ENCODE data around the gene CYSTM1. TPM values are rescaled to one million over a fixed set of nuclear protein-coding genes. Genes with fewer than 3 reads are reported as not detected.

CYSTM1 gene
- total RNA-seq, 2 experiments from 2014 or later = 21.4 to 36.7 TPM

GRCh38 chr5:140262839-140263238, 87.9 kb downstream of the CYSTM1 start:
- Histone ChIP-seq H3K9me3 (ENCODE audit: low read length) (peaks cover 30% of the 10 kb centered on the region), H3K4me1 (ENCODE audit: insufficient read depth, low read length, poor library complexity, severe bottlenecking) (peaks cover 31% of the 10 kb centered on the region), H3K4me2 (ENCODE audit: low read length) (no peak overlapping the region), H3K27ac (ENCODE audit: low read depth, low read length, poor library complexity, severe bottlenecking) (no peak overlapping the region), H2AFZ (ENCODE audit: low read length) (no peak overlapping the region), H3K36me3 (ENCODE audit: insufficient read depth, low read length) (peaks cover 66% of the 10 kb centered on the region), H3K79me2 (ENCODE audit: insufficient read depth, low read depth, low read length) (peaks cover 23% of the 10 kb centered on the region; the same call in 1 of the 2 replicates), H3K9me2 (ENCODE audit: insufficient read depth, low read length) (no peaks in the 10 kb centered on the region), H4K20me1 (ENCODE audit: insufficient read depth, low read length) (no peaks in the 10 kb centered on the region), H3K4me3 (ENCODE audit: low read depth, low read length, poor library complexity, severe bottlenecking) (no peak overlapping the region)
- BruUV-seq (replicated peaks) = no TSS peak
- no peak for DNase-seq (ENCODE audit: low spot score)
- intact Hi-C loops (cut with micrococcal nuclease; ENCODE audit: unreplicated experiment) = no loop called here
- ChIA-PET POLR2A (interaction anchor here (0.9 to 4.1 kb wide), 7 partner anchors 11 to 103 kb away, joined by 3 to 29 read pairs (median 4); no protein-coding TSS in a partner anchor), CTCF (ENCODE audit: unreplicated experiment) (interaction anchor here (0.8 to 1.4 kb wide), 2 partner anchors 9 to 16 kb away, joined by 3 to 4 read pairs; no protein-coding TSS in a partner anchor)
- TF ChIP-seq CTCF (conservative IDR thresholded peaks at IDR 0.05; ENCODE audit: low read length) (no peak), EZH2phosphoT487 (IDR thresholded peaks at IDR 0.05; ENCODE audit: borderline replicate concordance, low read depth, low read length) (no peak)

- peak overlapping the region; percentile 86 for H3K4me2 ChIP-seq (ENCODE audit: low read length)
- H3K9me3 ChIP-seq (ENCODE audit: low read length) = peaks cover 28% of the 10 kb centered on the region
- no peak for DNase-seq (ENCODE audit: low spot score)
- intact Hi-C loops (cut with micrococcal nuclease; ENCODE audit: unreplicated experiment) = loop anchor here (1.0 kb wide), 1 partner anchor 22 kb away; no protein-coding TSS in a partner anchor
- H3K79me2 ChIP-seq (ENCODE audit: insufficient read depth, low read depth, low read length) = peaks cover 25% of the 10 kb centered on the region; the same call in 1 of the 2 replicates
- no peak for TF ChIP-seq CTCF (conservative IDR thresholded peaks at IDR 0.05; ENCODE audit: low read length)
- TF ChIP-seq EZH2phosphoT487 (IDR thresholded peaks at IDR 0.05; ENCODE audit: borderline replicate concordance, low read depth, low read length) = no peak
- POLR2A ChIA-PET = interaction anchor here (0.9 to 8.1 kb wide), 6 partner anchors 9 to 82 kb away, joined by 3 to 81 read pairs (median 14); no protein-coding TSS in a partner anchor
- H3K4me1 ChIP-seq (ENCODE audit: insufficient read depth, low read length, poor library complexity, severe bottlenecking) = peaks cover 41% of the 10 kb centered on the region
- peak overlapping the region; percentile 100 for H3K27ac ChIP-seq (ENCODE audit: low read depth, low read length, poor library complexity, severe bottlenecking)
- CTCF ChIA-PET (ENCODE audit: unreplicated experiment) = interaction anchor here (1.1 to 3.9 kb wide), 2 partner anchors 79 to 86 kb away, joined by 5 to 31 read pairs; partner anchors contain the start of gene HBEGF
- no TSS peak for BruUV-seq (replicated peaks)
- no peaks in the 10 kb centered on the region for H4K20me1 ChIP-seq (ENCODE audit: insufficient read depth, low read length)
- no peak overlapping the region for H2AFZ ChIP-seq (ENCODE audit: low read length)
- peak overlapping the region; percentile 56 for H3K4me3 ChIP-seq (ENCODE audit: low read depth, low read length, poor library complexity, severe bottlenecking)
- H3K9me2 ChIP-seq (ENCODE audit: insufficient read depth, low read length) = no peaks in the 10 kb centered on the region
- H3K36me3 ChIP-seq (ENCODE audit: insufficient read depth, low read length) = peaks cover 59% of the 10 kb centered on the region
Measured at GRCh38 chr5:140265845-140266244, 90.9 kb downstream of the CYSTM1 start.
